GM19467 (cell line): Measurements from ENCODE around the gene AKAP8L.

Experiments
- ATAC-seq: cut with Tn5 transposase; IDR thresholded peaks from one replicate; pipeline ENCODE4 v1.9.1; 2021; ENCODE audit warnings: mild to moderate bottlenecking, moderate library complexity; ENCODE audit not compliant: unreplicated experiment

The AKAP8L gene

DNA sequence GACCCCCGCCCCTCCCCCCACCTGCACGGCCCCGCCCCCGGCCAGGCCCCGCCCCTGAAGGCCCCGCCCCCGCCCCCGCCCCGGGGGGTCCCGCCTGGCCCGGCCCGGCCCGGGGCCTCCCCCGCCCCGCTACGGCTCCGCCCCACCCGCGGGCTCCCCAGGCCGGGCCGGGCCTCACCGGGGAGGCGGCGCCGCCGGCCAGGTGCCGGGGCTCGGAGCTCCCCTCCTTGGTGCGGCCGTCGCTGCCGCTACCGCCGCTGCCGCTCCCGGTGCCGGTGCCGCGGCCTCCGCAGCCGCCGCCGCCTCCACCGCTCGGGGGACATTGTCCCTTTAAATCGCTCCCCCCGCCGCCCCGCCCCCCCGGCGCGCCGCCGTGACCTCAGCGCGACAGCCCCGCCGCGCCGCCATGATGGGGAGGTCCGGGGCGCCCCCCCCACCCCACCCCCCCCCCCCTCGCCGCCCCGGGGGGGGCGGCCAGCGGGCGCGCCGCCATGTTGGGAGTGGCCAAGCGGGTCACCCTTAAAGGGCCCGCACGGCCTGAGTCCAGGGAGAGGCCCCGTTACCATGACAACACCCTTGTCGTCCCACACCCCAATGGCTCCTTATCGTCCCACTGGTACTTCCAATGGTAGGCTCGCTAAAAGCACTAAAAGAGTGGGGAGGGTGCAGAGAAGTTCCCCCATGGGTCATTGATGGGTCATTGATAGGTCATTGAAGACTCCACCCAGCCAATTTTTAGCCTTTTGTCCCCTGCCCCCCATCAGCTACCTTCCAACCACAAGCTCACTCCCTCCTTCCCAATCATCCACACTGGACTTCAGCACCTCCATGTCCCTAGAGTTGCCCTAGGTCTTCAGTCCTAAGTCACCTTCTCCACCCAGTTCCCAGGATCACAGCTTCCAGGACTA lies 31.1 kb upstream of the AKAP8L start, which contains the start of gene WIZ:
TSS of gene WIZ (minus strand) at position 337 of the 908 bp plus-strand sequence. CDS start 1,649 bp downstream, outside the sequence.
- ATAC-seq: no peak

DNA sequence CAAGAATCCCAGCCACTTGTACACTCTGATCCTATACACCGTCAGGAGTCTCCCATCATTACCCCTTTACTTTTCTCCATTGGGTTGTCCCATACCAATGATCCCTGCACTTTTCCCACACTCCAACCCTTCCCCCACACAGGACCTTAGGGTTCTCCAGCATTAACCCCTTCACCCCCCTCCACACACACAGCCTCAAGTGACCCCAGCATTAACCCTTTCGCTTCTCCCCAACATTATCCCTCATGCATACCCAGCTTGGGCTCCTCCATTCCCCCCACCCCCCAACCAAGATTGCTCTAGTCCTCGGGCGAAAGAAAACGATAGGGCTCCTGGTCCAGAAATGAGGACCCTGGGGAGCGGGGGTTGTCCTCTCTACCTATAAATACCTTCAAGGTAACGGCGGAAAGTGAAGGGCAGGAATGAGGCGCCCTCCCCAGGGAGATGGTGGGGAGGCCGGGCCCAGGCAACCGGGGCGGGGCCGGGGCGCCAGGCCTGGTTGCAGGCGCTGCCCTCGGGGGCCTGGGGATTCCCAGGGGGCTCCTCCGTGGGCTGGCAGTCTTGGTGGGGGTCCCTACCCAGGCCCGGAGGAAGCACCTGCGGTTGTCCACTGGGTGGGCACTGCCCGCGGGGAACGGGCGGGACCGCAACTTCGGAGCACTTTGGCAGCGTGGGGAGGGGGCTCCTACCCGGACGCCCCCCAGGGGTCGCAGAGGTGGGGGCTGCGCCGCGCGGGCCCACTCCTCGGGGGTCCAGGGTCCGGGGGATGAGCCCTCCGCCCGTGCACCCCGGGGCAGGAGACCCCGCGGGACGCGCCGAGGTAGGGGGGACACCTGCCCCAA lies 30.2 kb upstream of the AKAP8L start:
- ATAC-seq: no peak

DNA sequence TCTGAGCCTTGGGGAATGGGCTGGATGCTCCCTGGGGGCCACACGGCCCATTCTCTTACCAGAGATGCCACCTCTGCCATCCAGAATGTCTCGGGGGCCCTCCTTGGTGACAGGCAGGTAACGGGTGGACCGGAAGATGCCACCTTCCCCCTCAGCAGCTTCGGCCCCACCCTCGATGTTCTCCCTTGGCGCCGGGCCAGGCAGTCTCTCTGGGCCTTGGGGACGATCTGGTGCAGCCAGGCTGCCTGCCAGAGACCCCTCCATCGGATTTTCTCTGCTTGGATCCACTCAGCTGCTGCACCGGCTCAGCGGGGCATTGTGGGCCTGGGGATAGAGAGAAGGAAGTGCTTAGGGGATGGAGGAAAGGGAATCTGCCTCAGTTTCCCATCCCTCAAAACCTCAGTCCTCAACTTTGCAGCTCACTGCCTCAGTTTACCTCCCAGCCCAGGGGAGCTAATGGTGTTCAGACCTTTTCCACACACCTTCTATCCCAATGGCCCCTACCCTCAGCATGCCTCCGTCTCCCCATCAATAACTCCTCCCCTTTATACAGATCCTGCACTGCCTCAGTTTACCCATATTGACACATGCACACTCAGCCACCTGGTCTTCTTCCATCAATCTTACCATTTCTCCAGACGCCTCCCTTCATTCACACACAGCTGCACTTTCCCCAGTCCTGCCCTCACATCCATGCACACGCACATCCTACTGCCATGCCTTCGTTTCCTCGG lies 29.4 kb upstream of the AKAP8L start:
- ATAC-seq: no peak

DNA sequence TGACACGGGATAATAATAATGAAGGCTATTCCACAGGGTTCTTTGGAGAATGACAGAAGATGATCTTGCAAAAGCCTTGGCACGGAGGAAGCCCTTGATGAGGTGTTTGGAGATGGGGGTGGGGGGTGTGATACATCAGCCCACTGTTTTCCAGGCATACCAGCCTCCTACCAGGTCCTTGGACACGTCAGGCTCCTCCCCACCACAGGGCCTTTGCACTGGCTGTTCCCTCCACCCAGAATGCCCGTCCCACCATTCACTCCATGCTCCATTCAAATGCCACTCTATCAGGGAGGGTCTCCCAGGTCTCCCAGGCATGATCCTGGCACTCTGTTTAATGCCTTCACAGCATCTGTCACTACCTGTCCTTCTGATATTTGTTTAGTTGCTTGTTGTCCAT lies 28.3 kb upstream of the AKAP8L start:
- ATAC-seq: no peak

DNA sequence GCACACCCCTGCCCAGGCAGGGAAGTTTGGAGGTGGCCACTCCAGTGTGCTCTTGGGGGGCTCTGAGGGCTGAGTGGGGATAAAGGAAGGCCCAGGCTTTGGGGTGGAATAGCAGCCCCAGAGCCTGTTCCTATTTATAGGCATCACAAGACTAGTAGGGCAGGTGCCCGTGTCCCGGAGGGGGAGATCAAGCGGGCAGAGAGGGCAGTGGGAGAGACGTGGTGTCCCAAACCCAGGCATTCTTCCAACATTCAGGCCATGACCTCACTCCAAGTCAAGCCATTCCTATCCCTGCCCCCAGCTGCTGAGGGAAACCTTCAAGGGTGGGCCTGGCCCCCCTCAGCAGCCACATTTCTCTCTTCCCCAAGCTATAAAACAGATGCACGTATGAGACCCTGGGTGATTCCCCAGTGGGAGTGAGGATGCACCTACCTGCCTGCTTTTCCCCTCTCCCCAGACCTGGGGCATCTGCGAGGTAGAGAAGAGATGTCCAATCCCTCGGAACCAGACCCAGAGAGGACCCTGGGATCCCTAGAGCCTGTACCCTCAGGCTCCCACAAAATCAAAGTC lies 27.1 kb upstream of the AKAP8L start:
- ATAC-seq: no peak

DNA sequence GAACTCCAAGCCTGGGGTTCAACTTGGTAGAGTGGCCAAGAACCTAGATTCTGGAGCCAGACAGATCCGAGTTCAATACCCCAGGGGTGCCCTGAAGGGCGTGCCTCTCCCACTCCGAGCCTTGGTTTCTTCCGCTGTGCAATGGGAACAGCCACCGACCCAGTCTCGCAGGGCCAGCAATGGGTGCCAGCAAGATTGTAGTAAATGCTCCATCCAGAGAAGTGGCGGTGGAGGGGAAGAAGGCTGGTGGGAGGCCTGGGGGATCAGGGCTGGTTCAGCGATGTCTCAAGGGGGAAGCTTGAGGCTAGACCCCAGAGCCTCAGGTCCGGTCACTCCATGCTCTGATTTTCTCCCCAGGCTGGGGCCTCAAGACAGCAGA lies 26.4 kb upstream of the AKAP8L start:
- ATAC-seq: no peak

DNA sequence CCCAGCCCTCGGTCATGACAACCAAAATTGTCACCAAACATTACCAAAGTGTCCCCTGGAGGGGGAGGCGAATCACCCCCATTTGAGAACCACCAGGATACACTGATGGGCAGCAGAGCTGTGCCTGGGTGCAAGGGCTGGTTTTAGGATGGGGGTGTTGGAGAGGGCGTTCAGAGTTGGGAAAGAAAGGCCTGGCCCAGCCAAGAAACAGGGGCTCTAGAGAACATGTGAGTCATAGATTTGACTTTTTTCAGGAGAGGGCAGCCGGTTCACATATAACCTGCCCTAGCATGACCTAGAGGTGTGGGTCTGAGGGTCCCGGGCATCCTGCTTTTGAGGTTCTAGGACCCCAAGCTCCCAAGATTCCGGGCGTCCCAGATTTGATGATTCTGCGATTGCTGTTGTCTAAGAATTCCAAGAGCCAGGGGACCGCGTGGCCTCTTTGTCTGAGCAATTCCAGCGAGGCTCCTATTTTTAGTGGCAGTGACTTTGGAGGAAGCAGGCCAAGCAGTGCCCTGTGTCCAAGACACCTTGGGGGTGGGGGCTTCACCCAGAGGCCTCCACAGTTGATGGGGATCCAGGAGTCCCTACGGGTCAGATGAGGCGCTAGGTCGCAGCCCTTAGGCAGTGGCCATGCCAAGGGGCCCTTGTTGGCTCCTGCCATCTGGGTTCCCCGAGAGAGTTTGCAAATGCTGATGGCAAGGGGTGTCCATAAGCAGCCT lies 25.9 kb upstream of the AKAP8L start:
- ATAC-seq: no peak

DNA sequence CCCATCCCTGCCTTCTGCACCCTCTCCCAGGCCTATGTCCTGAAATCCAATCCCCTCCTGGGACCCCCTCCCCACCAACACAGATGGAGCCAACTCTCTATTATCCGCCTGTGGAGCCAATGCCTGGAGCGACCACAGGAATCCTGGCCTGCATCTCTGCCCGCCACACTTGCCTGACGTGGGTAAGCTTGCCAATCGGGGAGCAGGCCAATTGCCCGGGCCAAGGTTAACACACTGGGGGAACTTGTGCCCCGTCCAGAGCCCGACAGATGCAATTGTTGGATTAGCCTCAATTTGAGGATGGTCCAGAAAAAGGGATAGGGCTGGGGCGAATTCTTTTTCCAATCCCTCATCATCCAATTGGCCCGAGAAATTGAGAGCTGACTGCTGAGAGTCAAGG lies 25.1 kb upstream of the AKAP8L start:
- no peak for ATAC-seq

DNA sequence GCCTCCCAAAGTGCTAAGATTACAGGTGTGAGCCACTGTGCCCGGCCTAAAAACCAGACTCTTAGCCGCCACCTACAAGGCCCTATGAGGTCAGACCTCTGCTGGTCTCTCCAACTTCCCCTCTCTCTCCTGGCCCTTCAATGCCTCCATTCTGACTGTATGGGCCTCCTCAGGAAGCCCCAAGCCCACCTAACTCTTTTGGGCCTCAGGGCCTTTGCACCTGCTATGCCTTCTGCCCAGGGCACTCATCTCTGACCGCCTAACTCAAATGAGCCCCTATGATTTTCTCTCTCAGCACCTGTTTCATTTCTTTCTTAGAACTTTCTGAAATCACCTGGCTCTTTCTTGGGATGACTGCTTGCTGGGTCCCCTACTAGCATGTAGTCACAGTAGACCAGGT lies 24.5 kb upstream of the AKAP8L start:
- ATAC-seq: no peak

DNA sequence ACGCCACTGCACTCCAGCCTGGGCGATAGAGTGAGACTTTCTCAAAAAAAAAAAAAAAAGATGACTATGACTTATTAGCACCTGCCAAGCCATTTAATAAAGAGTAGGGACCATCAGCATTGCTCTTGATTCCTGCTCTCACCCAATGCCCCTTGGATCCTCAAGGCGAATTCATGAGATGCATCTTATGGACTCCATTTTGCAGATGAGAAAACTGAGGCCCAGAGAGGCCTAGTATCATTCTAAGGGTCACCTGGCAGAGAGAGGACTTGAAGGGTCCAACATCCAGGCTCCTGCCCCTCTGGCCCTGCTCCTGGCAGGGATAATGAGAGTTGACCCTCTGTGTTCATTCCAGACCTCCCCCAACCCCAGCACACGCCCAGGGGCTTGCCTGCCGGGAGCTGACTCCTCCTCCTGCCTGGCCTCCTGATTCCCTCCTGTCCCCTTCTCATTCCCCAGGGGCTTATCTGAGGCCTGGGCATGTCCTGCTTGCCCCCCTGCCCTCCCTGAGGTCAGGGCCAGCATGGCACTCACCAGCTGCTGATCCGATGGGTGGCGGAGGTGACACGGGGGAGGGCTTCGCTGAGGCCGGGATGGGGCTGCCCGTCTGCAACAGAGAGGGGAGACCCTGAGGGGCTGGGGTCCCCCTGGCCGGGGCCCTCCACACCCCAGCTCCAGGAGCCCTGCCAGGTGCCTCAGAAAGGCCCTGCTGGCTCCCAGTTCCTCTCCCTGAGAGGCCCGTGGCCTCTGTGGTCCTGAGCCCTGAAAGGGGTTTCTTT lies 23.5 kb upstream of the AKAP8L start:
- ATAC-seq: no peak

DNA sequence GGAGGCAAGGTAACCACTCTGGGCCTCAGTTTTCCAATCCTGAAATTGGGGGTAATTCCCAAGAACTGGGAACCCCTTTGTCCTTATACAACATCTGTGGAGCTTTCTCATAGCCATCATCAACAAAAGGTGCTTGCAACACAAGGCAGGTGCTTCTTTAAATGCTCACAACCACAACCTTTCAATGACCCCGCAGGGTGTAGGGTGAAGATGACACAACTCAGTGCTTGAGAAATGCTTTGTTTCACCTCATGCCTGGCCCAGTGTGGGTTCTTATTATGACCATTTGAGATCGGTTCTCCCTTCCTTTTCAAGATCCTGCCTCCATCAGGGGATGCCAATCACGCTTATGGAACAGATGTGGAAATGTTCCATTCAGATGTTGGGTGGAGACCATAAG lies 22.5 kb upstream of the AKAP8L start:
- no peak for ATAC-seq

DNA sequence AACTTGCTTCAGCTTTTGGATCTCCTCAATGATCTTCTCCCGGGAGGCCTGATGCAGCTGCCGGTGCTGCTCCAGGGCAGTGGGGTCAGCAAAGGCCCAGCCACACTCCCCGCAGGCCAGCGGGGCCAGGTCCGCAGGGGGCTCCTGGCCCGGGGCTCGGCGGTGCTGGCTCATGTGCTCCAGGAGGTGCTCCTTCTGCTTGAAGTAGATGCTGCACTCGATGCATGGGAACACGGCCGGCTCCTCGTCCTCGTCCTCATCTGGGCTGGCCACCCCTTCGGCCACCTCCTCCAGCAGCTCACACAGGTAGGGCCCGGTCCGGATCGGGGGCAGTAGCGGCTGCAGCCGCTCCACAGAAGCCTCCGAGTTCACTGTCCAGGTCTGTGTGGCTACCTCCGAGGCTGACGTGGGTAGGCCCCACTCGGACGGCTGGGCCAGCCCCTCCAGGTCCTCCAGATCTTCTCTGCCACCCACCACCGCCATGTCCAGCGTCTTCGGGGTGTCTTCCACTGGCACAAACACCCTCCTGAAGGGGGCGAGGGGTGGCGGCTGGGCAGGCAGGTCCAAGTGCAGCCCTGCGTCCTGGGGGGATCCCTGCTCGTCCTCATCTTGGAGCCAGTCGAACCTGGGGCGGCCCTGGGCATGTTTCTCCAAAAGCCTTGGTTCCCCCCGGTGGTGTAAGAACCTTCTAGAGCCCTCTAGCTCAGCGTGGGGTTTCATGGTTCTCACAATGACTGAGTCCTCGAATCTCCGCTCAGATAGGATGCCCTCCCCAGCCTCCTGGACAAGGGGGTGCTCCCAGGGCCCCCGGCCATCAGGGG lies 21.2 kb upstream of the AKAP8L start:
- no peak for ATAC-seq

DNA sequence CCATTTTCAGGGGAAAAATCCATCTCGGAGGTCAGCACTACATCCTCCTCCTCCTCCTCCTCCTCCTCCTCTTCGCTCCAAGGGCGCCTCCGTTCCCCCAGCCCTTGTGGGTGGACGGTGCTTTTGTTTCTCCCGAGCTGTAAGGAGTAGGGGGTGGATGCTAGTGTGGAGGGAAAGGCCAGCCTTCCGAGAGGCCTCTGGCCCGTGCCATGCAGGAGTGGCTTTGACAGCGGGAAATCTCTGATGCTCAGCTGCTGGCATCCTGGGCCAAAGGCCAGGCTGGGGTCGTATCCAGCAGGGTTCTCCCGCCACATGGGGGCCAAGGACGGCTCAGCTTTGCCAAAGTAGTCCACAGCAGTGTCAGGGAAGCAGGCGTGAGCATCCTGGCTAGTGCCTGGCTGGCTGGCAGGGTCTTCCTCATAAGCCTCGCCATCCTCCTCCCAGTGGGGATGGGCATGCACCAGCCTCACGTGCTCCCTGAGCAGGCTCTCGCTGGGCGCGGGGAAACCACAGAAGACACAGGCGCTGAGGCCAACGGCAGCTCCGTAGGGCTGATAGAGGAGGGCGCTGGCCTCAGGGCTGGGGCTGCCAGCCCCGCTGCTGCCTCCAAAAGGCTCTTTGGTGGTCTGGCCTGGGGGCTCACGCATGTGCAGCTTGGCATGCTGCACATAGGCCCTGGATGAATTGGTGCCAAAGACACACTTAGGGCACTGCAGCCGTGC lies 20.5 kb upstream of the AKAP8L start:
- no peak for ATAC-seq

DNA sequence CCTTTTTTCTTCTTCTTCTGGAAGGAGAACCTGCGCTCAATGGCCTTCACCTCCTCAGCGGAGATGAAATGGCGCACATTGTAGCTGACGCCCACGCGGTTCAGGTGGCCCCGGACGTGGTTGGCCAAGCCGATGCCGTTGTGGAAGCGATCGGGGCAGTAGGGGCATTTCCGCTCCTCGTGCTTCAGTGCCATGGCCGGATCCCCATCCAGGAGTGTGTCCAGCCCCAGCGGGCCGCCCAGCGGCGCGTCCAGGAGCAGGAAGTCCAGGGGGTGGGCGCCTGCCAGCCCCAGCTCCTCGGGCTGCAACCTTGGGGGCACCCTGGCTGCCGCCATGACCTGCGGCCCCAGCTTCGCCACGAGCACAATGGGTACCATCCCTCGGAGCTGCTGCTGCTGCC lies 19.8 kb upstream of the AKAP8L start:
- ATAC-seq: no peak

DNA sequence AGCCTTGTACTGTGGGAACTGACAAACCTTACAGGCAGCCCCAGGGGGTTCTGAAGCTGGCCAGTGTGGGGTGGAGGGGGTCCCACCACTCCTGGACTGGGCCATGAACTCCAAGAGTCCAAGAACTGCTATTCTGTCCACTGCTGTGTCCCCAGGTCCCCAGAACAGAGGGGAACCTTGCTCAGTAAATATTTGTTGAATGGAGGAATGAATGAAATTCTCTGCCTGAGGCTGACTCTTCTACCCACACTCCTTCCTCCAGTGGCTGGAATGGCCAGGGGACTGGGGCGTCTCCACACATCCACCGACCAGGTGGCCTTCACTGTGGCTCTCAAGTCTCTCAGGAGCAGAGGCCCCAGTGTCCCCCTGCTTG lies 19.3 kb upstream of the AKAP8L start:
- ATAC-seq: no peak

DNA sequence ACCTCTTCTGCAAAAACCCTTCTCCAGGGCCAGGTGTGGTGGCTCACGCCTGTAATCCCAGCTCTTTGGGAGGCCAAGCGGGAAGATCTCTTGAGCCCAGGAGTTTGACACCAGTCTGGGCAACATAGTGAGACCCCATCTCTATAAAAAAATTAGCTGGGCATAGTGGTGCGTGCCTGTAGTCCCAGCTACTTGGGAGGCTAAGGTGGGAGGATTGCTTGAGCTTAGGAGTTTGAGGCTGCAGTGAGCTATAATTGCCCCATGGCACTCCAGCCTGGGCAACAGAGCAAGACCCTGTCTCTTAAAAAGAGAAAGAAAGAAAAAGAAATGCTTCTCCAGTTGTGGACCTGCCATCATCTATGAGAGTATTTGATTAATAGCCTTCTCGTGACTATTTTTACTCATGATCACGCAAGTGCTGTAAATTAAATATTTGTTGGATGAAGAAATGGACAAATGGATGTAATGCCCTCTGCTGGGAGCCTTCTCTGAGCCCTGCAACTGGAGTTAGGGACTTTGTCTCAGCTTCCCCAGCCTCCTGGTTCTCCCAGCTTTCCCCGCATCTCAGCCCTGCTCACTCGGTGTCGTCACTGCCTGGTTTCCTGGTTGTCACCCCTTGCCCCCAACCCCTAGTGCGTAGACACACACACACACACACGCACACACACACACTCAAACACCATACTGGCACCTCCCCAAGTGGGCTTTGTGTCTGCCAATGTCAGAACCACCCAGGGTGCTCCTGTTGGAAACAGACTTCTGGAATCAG lies 18.8 kb upstream of the AKAP8L start:
- ATAC-seq: no peak

DNA sequence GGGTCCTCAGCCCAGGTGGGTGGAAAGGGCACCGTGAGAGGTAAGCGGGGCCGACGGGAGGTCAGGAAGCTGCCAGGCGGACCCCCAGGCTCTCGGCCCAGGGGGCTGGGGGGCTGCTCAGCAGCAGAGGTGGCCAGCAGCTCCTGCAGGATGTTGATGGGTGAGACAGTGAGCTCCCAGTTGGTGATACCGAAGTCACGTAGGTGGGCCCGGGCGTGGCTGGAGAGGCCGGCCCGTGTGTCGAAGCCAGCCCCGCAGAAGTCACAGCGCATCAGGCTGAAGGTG lies 18.0 kb upstream of the AKAP8L start:
- no peak for ATAC-seq
